WTC11 (cell line): ENCODE data around the gene CHRNG.

Experiments used
- MYBL2 ChIP-seq: sonication (generic); formaldehyde crosslinking; IDR thresholded peaks from 2 replicates; pipeline ENCODE4 v1.8.1; 2023; ENCODE audit warnings: mild to moderate bottlenecking, moderate library complexity, missing genetic modification reagents
- NFYB ChIP-seq: sonication (generic); formaldehyde crosslinking; conservative IDR thresholded peaks from 2 replicates; pipeline ENCODE4 v1.8.0; 2022; ENCODE audit warnings: low read depth, missing genetic modification reagents
- OVOL2 ChIP-seq: fragments of 250-450 bp; sonication (Bioruptor Pico); IDR thresholded peaks from 2 replicates; pipeline ENCODE4 v1.9.0; 2021; ENCODE audit warnings: mild to moderate bottlenecking, borderline replicate concordance
- TEAD1 ChIP-seq: sonication (generic); formaldehyde crosslinking; IDR thresholded peaks from 2 replicates; pipeline ENCODE4 v1.8.0; 2022; ENCODE audit warnings: mild to moderate bottlenecking, missing genetic modification reagents
- ZNF138 ChIP-seq: sonication (generic); formaldehyde crosslinking; conservative IDR thresholded peaks from 2 replicates; pipeline ENCODE4 v1.8.1; 2022; ENCODE audit warnings: mild to moderate bottlenecking, moderate library complexity, missing genetic modification reagents
- TF ChIP-seq, protein P1 (sequence below): fragments of 200-600 bp; IDR thresholded peaks from 2 replicates; pipeline ENCODE4 v1.8.0; 2022; ENCODE audit warnings: antibody characterized with exemption
- TF ChIP-seq, protein P2 (sequence below): sonication (generic); formaldehyde crosslinking; IDR thresholded peaks from 2 replicates; pipeline ENCODE4 v1.8.1; 2022; ENCODE audit warnings: missing genetic modification reagents, borderline replicate concordance
- TF ChIP-seq, protein P3 (sequence below): sonication (generic); formaldehyde crosslinking; IDR thresholded peaks from 2 replicates; pipeline ENCODE4 v1.8.1; 2022; ENCODE audit warnings: low read depth, missing genetic modification reagents, borderline replicate concordance
- TF ChIP-seq, protein P4 (sequence below): sonication (generic); formaldehyde crosslinking; IDR thresholded peaks from 2 replicates; pipeline ENCODE4 v1.8.0; 2022; ENCODE audit warnings: missing genetic modification reagents

DNA sequence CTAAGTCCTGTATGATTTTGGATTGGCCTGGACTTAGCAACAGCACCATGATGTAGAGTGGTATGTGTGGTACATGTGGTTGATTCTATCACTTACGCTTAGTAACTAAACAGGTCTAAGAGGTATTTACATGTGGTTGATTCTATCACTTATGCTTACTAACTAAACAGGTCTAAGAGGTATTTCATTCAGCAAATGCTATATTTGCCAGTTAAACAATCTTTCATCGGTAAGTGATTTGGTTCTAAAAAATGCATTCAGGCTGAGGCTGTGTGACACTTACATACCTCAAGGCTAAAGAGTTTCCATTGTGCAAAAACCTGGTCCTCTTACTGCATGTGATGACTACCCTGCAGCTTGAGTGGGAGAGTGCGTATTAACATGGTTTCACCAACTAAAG, 24.1 kb downstream of the CHRNG start:
- TF ChIP-seq TEAD1 (no peak), NFYB (no peak), ZNF138 (CRISPR knock-in tag) (no peak), MYBL2 (CRISPR knock-in tag) (no peak), OVOL2 (CRISPR knock-in tag) (no peak)
- TF ChIP-seq, protein P1, sequence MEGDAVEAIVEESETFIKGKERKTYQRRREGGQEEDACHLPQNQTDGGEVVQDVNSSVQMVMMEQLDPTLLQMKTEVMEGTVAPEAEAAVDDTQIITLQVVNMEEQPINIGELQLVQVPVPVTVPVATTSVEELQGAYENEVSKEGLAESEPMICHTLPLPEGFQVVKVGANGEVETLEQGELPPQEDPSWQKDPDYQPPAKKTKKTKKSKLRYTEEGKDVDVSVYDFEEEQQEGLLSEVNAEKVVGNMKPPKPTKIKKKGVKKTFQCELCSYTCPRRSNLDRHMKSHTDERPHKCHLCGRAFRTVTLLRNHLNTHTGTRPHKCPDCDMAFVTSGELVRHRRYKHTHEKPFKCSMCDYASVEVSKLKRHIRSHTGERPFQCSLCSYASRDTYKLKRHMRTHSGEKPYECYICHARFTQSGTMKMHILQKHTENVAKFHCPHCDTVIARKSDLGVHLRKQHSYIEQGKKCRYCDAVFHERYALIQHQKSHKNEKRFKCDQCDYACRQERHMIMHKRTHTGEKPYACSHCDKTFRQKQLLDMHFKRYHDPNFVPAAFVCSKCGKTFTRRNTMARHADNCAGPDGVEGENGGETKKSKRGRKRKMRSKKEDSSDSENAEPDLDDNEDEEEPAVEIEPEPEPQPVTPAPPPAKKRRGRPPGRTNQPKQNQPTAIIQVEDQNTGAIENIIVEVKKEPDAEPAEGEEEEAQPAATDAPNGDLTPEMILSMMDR: no peak
- TF ChIP-seq, protein P2, sequence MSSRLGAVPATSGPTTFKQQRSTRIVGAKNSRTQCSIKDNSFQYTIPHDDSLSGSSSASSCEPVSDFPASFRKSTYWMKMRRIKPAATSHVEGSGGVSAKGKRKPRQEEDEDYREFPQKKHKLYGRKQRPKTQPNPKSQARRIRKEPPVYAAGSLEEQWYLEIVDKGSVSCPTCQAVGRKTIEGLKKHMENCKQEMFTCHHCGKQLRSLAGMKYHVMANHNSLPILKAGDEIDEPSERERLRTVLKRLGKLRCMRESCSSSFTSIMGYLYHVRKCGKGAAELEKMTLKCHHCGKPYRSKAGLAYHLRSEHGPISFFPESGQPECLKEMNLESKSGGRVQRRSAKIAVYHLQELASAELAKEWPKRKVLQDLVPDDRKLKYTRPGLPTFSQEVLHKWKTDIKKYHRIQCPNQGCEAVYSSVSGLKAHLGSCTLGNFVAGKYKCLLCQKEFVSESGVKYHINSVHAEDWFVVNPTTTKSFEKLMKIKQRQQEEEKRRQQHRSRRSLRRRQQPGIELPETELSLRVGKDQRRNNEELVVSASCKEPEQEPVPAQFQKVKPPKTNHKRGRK: no peak
- TF ChIP-seq, protein P3, sequence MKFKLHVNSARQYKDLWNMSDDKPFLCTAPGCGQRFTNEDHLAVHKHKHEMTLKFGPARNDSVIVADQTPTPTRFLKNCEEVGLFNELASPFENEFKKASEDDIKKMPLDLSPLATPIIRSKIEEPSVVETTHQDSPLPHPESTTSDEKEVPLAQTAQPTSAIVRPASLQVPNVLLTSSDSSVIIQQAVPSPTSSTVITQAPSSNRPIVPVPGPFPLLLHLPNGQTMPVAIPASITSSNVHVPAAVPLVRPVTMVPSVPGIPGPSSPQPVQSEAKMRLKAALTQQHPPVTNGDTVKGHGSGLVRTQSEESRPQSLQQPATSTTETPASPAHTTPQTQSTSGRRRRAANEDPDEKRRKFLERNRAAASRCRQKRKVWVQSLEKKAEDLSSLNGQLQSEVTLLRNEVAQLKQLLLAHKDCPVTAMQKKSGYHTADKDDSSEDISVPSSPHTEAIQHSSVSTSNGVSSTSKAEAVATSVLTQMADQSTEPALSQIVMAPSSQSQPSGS (CRISPR knock-in tag): no peak
- TF ChIP-seq, protein P4, sequence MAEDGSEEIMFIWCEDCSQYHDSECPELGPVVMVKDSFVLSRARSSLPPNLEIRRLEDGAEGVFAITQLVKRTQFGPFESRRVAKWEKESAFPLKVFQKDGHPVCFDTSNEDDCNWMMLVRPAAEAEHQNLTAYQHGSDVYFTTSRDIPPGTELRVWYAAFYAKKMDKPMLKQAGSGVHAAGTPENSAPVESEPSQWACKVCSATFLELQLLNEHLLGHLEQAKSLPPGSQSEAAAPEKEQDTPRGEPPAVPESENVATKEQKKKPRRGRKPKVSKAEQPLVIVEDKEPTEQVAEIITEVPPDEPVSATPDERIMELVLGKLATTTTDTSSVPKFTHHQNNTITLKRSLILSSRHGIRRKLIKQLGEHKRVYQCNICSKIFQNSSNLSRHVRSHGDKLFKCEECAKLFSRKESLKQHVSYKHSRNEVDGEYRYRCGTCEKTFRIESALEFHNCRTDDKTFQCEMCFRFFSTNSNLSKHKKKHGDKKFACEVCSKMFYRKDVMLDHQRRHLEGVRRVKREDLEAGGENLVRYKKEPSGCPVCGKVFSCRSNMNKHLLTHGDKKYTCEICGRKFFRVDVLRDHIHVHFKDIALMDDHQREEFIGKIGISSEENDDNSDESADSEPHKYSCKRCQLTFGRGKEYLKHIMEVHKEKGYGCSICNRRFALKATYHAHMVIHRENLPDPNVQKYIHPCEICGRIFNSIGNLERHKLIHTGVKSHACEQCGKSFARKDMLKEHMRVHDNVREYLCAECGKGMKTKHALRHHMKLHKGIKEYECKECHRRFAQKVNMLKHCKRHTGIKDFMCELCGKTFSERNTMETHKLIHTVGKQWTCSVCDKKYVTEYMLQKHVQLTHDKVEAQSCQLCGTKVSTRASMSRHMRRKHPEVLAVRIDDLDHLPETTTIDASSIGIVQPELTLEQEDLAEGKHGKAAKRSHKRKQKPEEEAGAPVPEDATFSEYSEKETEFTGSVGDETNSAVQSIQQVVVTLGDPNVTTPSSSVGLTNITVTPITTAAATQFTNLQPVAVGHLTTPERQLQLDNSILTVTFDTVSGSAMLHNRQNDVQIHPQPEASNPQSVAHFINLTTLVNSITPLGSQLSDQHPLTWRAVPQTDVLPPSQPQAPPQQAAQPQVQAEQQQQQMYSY (CRISPR knock-in tag): no peak
